ENCODE data around the gene PPP2R2C.

- TF ChIP-seq CTCF (conservative IDR thresholded peaks at IDR 0.05; ENCODE audit: low read length): no peak
- no peak for TF ChIP-seq EZH2phosphoT487 (IDR thresholded peaks at IDR 0.05; ENCODE audit: borderline replicate concordance, low read depth, low read length)
Observed at GRCh38 chr4:6395466-6396228, 76.8 kb downstream of the PPP2R2C start.

All from OCI-LY7 (cell line).